ENCODE results near the gene ATF5.

- TF ChIP-seq CTCF (IDR thresholded peaks at IDR 0.05) (no peak), EZH2 (IDR thresholded peaks at IDR 0.05; ENCODE audit: borderline replicate concordance, insufficient read depth, low read depth, low read length, poor library complexity, severe bottlenecking) (no peak)
These were observed 24.9 kb upstream of the ATF5 start for GRCh38 chr19:49904136-49904535.

All from B cell (primary cell).